ENCODE results near the gene GJD2. TPM values are rescaled to one million over a fixed set of nuclear protein-coding genes. Genes with fewer than 3 reads are reported as not detected.

The GJD2 gene
- total RNA-seq, 1 donor from 2014 or later, result not detected

DNA sequence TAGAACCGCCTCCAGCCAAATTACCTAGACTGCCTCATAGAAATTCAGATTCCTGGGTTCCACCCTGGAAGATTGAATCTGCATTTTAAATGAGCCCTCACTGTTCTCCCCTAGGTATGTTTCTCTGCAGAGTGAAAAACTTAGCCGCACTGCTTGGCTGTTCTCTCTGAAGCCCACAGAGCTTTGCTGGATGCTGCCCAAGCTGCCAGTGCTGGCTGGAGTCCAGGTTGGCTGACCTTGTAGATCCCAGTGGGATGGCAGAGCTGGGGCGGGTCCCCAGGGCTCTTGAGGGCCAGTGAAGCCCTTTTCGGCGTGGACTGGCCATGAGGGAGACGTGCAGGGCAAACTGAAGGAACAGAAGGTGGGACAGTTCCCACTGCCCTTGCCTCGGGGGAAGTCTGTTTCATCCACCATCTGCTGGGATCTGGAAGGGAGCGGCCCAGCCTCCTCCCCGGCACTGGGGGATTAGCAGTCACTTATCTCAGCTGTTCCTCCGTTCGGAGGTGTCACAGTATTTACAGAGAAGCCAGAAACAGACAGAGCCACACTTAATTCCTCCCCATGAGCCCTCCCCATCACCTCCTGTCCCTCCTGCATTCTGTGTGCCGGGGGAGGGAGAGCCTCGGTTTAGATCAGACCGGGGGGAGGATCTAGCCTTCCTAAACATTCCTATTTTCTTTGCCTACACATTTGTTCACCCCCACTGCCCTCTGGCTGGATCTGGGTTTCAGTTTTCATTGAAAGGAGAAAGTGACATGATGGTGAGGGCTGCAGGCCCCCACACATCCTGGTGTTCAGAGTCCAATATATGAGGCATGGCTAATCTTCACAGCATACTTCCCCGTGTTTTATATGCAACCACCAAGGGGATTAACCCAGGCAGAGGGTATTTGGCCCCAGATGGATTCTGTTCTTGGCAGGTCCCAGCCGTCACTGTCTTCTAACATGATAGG lies 44.6 kb upstream of the GJD2 start:
- H3K4me1 Mint-ChIP-seq, result no peaks in the 10 kb centered on the region
- ChIA-PET CTCF (no interaction called here), POLR2A (no interaction called here)
- H3K9me3 Mint-ChIP-seq, result no peaks in the 10 kb centered on the region
- peaks cover 26% of the 10 kb centered on the region for H3K27me3 Mint-ChIP-seq
- intact Hi-C loops (cut with micrococcal nuclease), result no loop called here
- no peaks in the 10 kb centered on the region for H3K36me3 Mint-ChIP-seq (ENCODE audit: low read depth)
- H3K27ac Mint-ChIP-seq, result no peak overlapping the region
- no peak for TF ChIP-seq CTCF (IDR thresholded peaks at IDR 0.05)
- no peak for DNase-seq
- H3K4me3 Mint-ChIP-seq, result no peak overlapping the region
- no peak for ATAC-seq (ENCODE audit: low read depth)

GRCh38 chr15:34796847-34797435 lies 42.1 kb upstream of the GJD2 start:
- H3K4me3 Mint-ChIP-seq, result no peak overlapping the region
- ChIA-PET CTCF (no interaction called here), POLR2A (no interaction called here)
- H3K9me3 Mint-ChIP-seq, result no peaks in the 10 kb centered on the region
- no peaks in the 10 kb centered on the region for H3K36me3 Mint-ChIP-seq (ENCODE audit: low read depth)
- peaks cover 42% of the 10 kb centered on the region for H3K27me3 Mint-ChIP-seq
- TF ChIP-seq CTCF (IDR thresholded peaks at IDR 0.05), result no peak
- ATAC-seq (ENCODE audit: low read depth), result no peak
- H3K4me1 Mint-ChIP-seq, result no peaks in the 10 kb centered on the region
- no peak for DNase-seq
- intact Hi-C loops (cut with micrococcal nuclease), result no loop called here
- no peak overlapping the region for H3K27ac Mint-ChIP-seq

GRCh38 chr15:34795267-34796081 lies 40.7 kb upstream of the GJD2 start, which contains the start of gene ACTC1:
Gene ACTC1, minus strand, starts transcription at chr15:34795549. Its CDS starts 741 bp downstream, at chr15:34794808.
- H3K9me3 Mint-ChIP-seq, result no peaks in the 10 kb centered on the region
- no peak within 1 kb of the TSS for H3K27ac Mint-ChIP-seq
- TF ChIP-seq CTCF (IDR thresholded peaks at IDR 0.05), result no peak
- ATAC-seq (ENCODE audit: low read depth) (no peak), DNase-seq (no peak)
- CTCF ChIA-PET, result no interaction called here
- POLR2A ChIA-PET, result no interaction called here
- H3K4me3 Mint-ChIP-seq, result no peak within 1 kb of the TSS
- no peaks in the 10 kb centered on the region for H3K36me3 Mint-ChIP-seq (ENCODE audit: low read depth)
- intact Hi-C loops (cut with micrococcal nuclease), result no loop called here
- peaks cover 44% of the 10 kb centered on the region for H3K27me3 Mint-ChIP-seq
- no peaks in the 10 kb centered on the region for H3K4me1 Mint-ChIP-seq

DNA sequence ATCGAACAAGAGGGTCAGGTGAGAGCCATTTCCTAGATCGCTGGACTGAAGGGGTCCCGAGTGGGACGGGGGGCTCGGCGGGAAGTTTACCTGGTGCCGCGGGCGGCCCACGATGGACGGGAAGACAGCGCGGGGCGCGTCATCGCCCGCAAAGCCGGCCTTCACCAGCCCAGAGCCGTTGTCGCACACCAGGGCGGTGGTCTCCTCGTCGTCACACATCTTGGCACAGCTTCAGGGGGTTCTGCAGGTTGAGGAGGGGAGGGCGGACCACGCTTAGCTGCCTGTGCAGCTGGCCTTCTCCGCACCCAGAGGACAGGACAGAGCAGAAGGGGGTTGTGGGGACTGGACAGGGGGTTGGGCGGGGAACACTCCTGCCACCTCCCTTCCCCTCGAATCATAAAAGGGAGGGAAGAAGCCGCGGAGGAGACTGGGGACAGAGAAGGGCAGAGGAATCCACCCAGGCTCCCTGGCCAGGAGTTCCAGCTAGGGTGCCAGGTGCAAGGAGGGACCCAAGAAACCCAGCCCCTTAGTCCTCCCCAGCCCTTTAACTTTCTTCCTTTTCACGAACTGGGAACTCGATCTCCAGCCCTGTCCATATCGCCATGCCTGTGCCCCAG lies 39.9 kb upstream of the GJD2 start:
- ATAC-seq (ENCODE audit: low read depth) (no peak), DNase-seq (no peak)
- Mint-ChIP-seq H3K36me3 (ENCODE audit: low read depth) (no peaks in the 10 kb centered on the region), H3K4me3 (no peak overlapping the region), H3K27me3 (peaks cover 40% of the 10 kb centered on the region), H3K27ac (no peak overlapping the region), H3K9me3 (no peaks in the 10 kb centered on the region), H3K4me1 (no peaks in the 10 kb centered on the region)
- CTCF ChIA-PET, result no interaction called here
- no peak for TF ChIP-seq CTCF (IDR thresholded peaks at IDR 0.05)
- intact Hi-C loops (cut with micrococcal nuclease), result no loop called here
- POLR2A ChIA-PET, result no interaction called here
